Measurements from ENCODE around the gene LPP.

GRCh38 chr3:188817935-188818269 is 663.9 kb downstream of the LPP start:
- no peak for TF ChIP-seq LEF1 (IDR thresholded peaks at IDR 0.05; ENCODE audit: borderline replicate concordance)
- TF ChIP-seq, protein P1, sequence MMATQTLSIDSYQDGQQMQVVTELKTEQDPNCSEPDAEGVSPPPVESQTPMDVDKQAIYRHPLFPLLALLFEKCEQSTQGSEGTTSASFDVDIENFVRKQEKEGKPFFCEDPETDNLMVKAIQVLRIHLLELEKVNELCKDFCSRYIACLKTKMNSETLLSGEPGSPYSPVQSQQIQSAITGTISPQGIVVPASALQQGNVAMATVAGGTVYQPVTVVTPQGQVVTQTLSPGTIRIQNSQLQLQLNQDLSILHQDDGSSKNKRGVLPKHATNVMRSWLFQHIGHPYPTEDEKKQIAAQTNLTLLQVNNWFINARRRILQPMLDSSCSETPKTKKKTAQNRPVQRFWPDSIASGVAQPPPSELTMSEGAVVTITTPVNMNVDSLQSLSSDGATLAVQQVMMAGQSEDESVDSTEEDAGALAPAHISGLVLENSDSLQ (IDR thresholded peaks at IDR 0.05): no peak
- no peak for TF ChIP-seq SUZ12 (IDR thresholded peaks at IDR 0.05)
- TF ChIP-seq BHLHE40 (IDR thresholded peaks at IDR 0.05; ENCODE audit: borderline replicate concordance): no peak
- TF ChIP-seq L3MBTL2 (conservative IDR thresholded peaks at IDR 0.05): no peak
- no peak for TF ChIP-seq FOXK2 (IDR thresholded peaks at IDR 0.05)
- no peak for TF ChIP-seq SP1 (IDR thresholded peaks at IDR 0.05)
- TF ChIP-seq NFRKB (IDR thresholded peaks at IDR 0.05): no peak
- no peak for TF ChIP-seq ZNF384 (IDR thresholded peaks at IDR 0.05)
- no peak for TF ChIP-seq ARNT (IDR thresholded peaks at IDR 0.05)
- TF ChIP-seq ELF4 (IDR thresholded peaks at IDR 0.05): no peak
- TF ChIP-seq TARDBP (IDR thresholded peaks at IDR 0.05): no peak
- TF ChIP-seq HDGF (IDR thresholded peaks at IDR 0.05; ENCODE audit: borderline replicate concordance): no peak
